ENCODE results near the gene CRIP2. TPM values are rescaled to one million over a fixed set of nuclear protein-coding genes. Genes with fewer than 3 reads are reported as not detected.

The CRIP2 gene
- total RNA-seq, 3 donors from 2014 or later: 46.2 to 146 (median 92.1) TPM

DNA sequence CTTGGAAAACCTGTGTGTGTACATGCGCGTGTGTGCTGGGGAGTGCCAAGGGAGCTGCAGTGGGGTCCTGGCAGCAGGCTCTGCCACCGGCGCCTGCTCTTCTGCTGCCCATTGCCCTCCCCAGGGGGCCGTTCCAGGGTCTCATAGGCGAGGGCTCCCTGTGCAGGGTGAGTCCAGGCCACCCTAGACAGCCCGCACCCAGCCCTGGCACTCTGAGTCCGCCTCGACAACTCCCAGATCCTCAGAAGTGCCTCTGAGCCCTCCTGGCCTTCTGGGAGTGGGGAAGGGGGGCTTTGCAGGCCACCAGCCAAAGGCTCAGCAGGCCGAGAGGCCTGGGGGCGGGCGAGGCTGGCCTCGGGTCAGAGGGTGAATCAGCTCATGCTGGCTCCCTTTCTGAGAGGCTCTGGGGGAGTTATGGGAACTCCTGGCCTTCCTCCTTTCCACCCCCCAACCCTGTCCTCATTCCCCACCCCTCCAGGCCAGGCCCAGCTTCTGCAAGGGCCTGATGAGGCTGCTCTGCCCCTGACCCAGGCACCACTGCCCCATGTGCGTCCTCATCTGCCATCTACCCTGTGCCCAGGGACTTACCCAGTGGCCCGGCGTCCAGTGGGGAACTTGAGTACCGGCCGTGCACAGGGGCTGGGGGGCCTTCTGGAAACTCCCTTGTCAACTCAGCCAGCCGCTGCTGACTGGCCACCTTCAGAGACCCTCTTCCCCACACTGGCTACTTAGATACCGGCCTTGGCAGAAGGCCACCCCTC is 14.3 kb downstream of the CRIP2 start:
- intact Hi-C loops (cut with DNase I; ENCODE audit: low total_unique reads): no loop called here
- peaks cover 10 to 21% of the 10 kb centered on the region in 2 donors for H3K4me1 ChIP-seq

DNA sequence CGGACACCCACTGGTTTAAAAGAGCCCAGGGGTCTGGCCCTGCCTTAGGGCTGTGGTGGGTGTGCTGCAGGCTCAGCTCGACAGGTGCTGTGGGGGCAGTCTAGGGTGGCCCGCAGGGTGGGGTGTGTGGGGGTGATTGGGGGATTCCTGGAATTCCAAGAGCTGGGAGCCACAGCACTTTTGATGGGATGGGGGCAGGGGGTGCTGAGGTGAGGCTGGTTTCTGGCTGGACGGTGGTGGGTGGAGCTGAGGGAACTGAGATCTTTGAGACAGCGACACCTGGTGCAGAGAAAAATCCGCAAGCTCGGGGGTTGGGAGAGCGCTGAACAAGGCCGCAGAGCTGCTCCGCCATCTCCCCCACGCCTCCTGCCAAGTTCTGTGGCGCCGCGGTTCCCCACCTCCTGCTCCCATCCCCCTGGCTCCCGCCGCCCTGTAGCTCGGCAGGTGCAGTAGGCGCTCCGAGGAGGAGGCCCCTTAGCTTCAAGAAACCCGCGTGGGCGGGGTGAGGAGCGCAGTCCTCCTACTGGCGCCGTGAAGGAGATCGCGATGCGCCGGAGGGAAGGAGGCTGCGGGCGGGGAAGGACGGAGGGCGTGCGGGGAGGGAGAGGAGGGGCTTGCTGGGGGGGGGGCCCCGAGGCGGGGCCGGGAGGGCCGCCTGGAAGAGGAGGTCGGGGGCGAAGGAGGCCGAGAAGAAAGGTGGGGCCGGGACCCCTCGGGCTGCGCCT is 15.1 kb downstream of the CRIP2 start:
- no peaks in the 10 kb centered on the region for H3K9me3 ChIP-seq
- peak overlapping the region; percentile 77 to 82 (median 79) for H3K4me3 ChIP-seq
- TF ChIP-seq, protein P1, sequence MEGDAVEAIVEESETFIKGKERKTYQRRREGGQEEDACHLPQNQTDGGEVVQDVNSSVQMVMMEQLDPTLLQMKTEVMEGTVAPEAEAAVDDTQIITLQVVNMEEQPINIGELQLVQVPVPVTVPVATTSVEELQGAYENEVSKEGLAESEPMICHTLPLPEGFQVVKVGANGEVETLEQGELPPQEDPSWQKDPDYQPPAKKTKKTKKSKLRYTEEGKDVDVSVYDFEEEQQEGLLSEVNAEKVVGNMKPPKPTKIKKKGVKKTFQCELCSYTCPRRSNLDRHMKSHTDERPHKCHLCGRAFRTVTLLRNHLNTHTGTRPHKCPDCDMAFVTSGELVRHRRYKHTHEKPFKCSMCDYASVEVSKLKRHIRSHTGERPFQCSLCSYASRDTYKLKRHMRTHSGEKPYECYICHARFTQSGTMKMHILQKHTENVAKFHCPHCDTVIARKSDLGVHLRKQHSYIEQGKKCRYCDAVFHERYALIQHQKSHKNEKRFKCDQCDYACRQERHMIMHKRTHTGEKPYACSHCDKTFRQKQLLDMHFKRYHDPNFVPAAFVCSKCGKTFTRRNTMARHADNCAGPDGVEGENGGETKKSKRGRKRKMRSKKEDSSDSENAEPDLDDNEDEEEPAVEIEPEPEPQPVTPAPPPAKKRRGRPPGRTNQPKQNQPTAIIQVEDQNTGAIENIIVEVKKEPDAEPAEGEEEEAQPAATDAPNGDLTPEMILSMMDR (IDR thresholded peaks at IDR 0.05): peak; percentile 16 to 87 (median 66)
- no peak for TF ChIP-seq POLR2A (IDR thresholded peaks at IDR 0.05)
- TF ChIP-seq POLR2AphosphoS5 (IDR thresholded peaks at IDR 0.05): peak; percentile 21 to 61 (median 50)
- H3K27ac ChIP-seq: peak overlapping the region; percentile 99 to 100
- H3K4me1 ChIP-seq: peaks cover 2 to 18% of the 10 kb centered on the region in 2 donors
- H3K27me3 ChIP-seq: no peaks in the 10 kb centered on the region
- peak; percentile 89 to 92 for DNase-seq (ENCODE audit: low spot score in 2 of 2)
- intact Hi-C loops (cut with DNase I; ENCODE audit: low total_unique reads): no loop called here
- H3K36me3 ChIP-seq: no peaks in the 10 kb centered on the region

More for the DNA sequence above, 14.3 kb downstream of the CRIP2 start:
- Histone ChIP-seq H3K9me3 (no peaks in the 10 kb centered on the region), H3K27ac (peak overlapping the region; percentile 99 to 100), H3K27me3 (no peaks in the 10 kb centered on the region), H3K4me3 (peak overlapping the region; percentile 77 to 82 (median 79)), H3K36me3 (no peaks in the 10 kb centered on the region)
- no peak for DNase-seq (ENCODE audit: low spot score in 2 of 2)
- TF ChIP-seq, protein P1 (IDR thresholded peaks at IDR 0.05): no peak
- TF ChIP-seq POLR2A (IDR thresholded peaks at IDR 0.05) (no peak), POLR2AphosphoS5 (IDR thresholded peaks at IDR 0.05) (no peak)

DNA sequence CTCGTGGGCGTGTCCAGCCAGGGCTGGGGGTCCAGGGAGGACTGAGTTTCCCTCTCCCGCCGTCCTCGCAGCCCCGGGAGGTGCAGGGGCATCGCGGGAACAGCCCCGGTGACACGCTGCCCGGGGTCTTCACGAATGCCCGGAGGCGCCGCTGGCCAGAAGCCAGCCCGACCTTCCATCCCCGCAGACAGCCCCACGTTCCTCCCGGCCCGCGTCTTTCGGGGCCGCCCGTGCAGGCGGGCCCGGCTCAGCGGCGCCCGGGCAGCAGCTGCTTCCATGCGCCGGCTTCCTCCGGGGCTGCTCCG is 15.6 kb downstream of the CRIP2 start:
- no peaks in the 10 kb centered on the region for H3K36me3 ChIP-seq
- peak overlapping the region; percentile 99 to 100 for H3K27ac ChIP-seq
- intact Hi-C loops (cut with DNase I; ENCODE audit: low total_unique reads): no loop called here
- peak in 1 of 2 donors; percentile 47 for DNase-seq (ENCODE audit: low spot score in 2 of 2)
- peak overlapping the region; percentile 77 to 82 (median 79) for H3K4me3 ChIP-seq
- no peaks in the 10 kb centered on the region for H3K27me3 ChIP-seq
- no peaks in the 10 kb centered on the region for H3K9me3 ChIP-seq
- TF ChIP-seq, protein P1 (IDR thresholded peaks at IDR 0.05): no peak
- TF ChIP-seq POLR2A (IDR thresholded peaks at IDR 0.05) (no peak), POLR2AphosphoS5 (IDR thresholded peaks at IDR 0.05) (no peak)
- peaks cover 0 to 18% of the 10 kb centered on the region in 2 donors for H3K4me1 ChIP-seq

DNA sequence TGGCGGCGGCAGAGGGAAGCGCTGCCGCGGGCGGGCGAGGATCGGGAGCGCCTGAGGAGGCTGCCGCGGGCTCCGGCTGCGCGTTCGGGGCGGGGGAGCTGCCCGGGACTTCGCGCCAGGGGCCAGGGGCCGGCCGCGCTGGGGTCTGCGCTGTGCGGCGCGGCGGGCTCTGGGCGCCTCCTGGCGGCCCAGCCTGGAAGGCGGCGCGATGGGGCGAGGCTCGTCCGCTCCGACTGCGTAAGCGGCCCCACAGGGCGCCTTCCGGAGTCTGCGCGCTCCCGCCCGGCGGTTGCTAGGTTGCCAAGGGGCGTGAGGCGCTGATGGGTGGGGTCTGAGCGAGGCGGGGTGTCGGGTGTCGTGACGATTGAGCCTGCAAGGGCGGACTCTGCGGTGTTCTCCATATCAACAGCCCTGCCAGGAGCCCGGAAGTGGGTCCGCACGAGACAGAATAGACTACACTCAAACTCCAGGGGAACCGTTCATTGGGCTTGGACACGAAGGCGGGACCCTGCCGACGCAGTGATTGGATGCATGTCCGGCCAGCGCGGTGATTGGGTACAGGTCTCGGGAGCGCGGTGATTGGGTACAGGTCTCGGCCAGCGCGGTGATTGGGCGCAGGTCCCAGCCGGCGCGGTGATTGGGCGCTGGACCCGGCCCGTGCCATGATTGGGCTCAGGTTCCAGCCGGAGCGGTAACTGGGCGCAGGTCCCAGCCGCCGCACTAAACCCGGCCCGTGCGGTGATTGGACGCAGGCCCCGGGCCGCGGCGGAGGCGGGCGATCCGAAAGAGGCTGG is 16.1 kb downstream of the CRIP2 start, which contains the start of gene TEDC1:
TSS of gene TEDC1 (plus strand) at position 675 of the 794 bp plus-strand sequence. CDS start 130 bp downstream, outside the sequence.
- DNase-seq (ENCODE audit: low spot score in 2 of 2): peak; percentile 100
- TF ChIP-seq, protein P1 (IDR thresholded peaks at IDR 0.05): peak; percentile 45 to 98 (median 62)
- TF ChIP-seq POLR2A (IDR thresholded peaks at IDR 0.05) (no peak), POLR2AphosphoS5 (IDR thresholded peaks at IDR 0.05) (peak; percentile 69 to 77 (median 76))
- peaks cover 0 to 18% of the 10 kb centered on the region in 2 donors for H3K4me1 ChIP-seq

More for the DNA sequence above, 16.1 kb downstream of the CRIP2 start, which contains the start of gene TEDC1:
- intact Hi-C loops (cut with DNase I; ENCODE audit: low total_unique reads): no loop called here
- Histone ChIP-seq H3K36me3 (no peaks in the 10 kb centered on the region), H3K4me3 (peak within 1 kb of the TSS; percentile 77 to 88 (median 79)), H3K27me3 (no peaks in the 10 kb centered on the region), H3K9me3 (no peaks in the 10 kb centered on the region), H3K27ac (peak within 1 kb of the TSS; percentile 99 to 100)
